H9 (cell line): Measurements from ENCODE around the gene GSAP. TPM values are rescaled to one million over a fixed set of nuclear protein-coding genes. Genes with fewer than 3 reads are reported as not detected.

Experiments
- DNase-seq: peaks from one replicate; pipeline ENCODE4 v3.0.0-alpha.2; 2017
- H2AFZ ChIP-seq: one replicate; pipeline ENCODE4 v1.6.1; 2013; ENCODE audit warnings: mild to moderate bottlenecking, low read length, control low read depth, moderate library complexity
- H2AK5ac ChIP-seq: 2 replicates; pipeline ENCODE4 v1.6.1; 2013; ENCODE audit warnings: low read length, control low read depth, mixed read lengths; ENCODE audit not compliant: insufficient read length
- H2BK120ac ChIP-seq: one replicate; pipeline ENCODE4 v1.6.1; 2013; ENCODE audit warnings: low read depth, mild to moderate bottlenecking, low read length, control low read depth, inconsistent platforms; ENCODE audit not compliant: poor library complexity, severe bottlenecking
- H2BK12ac ChIP-seq: 2 replicates; pipeline ENCODE4 v1.6.1; 2013; ENCODE audit warnings: low read length, control low read depth, mixed read lengths, low read depth; ENCODE audit not compliant: insufficient read length
- H2BK15ac ChIP-seq: 2 replicates; pipeline ENCODE4 v1.6.1; 2013; ENCODE audit warnings: low read depth, low read length, control low read depth
- H2BK20ac ChIP-seq: one replicate; pipeline ENCODE4 v1.6.1; 2013; ENCODE audit warnings: low read depth, mild to moderate bottlenecking, low read length, control low read depth, inconsistent platforms; ENCODE audit not compliant: poor library complexity, severe bottlenecking
- H2BK5ac ChIP-seq: 2 replicates; pipeline ENCODE4 v1.6.1; 2013; ENCODE audit warnings: low read length, control low read depth, mixed read lengths; ENCODE audit not compliant: insufficient read length
- H3K14ac ChIP-seq: 2 replicates; pipeline ENCODE4 v1.6.1; 2013; ENCODE audit warnings: low read length, control low read depth; ENCODE audit not compliant: insufficient read depth
- H3K18ac ChIP-seq: 2 replicates; pipeline ENCODE4 v1.6.1; 2013; ENCODE audit warnings: low read depth, mild to moderate bottlenecking, mixed read lengths, low read length, control low read depth; ENCODE audit not compliant: insufficient read length
- H3K23ac ChIP-seq: 2 replicates; pipeline ENCODE4 v1.6.1; 2013; ENCODE audit warnings: low read length, control low read depth, mixed read lengths, low read depth; ENCODE audit not compliant: insufficient read length
- H3K23me2 ChIP-seq: 2 replicates; pipeline ENCODE4 v1.6.1; 2013; ENCODE audit warnings: low read depth, mild to moderate bottlenecking, mixed read lengths, low read length, control low read depth; ENCODE audit not compliant: insufficient read length, poor library complexity, severe bottlenecking
- H3K27ac ChIP-seq: 2 replicates; pipeline ENCODE4 v1.5.1; 2013; ENCODE audit warnings: low read length, control low read depth, mixed read lengths, low read depth; ENCODE audit not compliant: insufficient read length
- H3K27me3 ChIP-seq: 2 replicates; pipeline ENCODE4 v1.6.1; 2013; ENCODE audit warnings: low read length, control low read depth, inconsistent platforms; ENCODE audit not compliant: insufficient read depth
- H3K4ac ChIP-seq: 2 replicates; pipeline ENCODE4 v1.6.1; 2013; ENCODE audit warnings: low read depth, mild to moderate bottlenecking, control low read depth, inconsistent platforms, low read length, moderate library complexity
- H3K4me1 ChIP-seq: 2 replicates; pipeline ENCODE4 v1.6.1; 2013; ENCODE audit warnings: low read length, control low read depth, inconsistent platforms; ENCODE audit not compliant: insufficient read depth
- H3K4me2 ChIP-seq: 2 replicates; pipeline ENCODE4 v1.6.1; 2013; ENCODE audit warnings: low read length, control low read depth, mixed read lengths; ENCODE audit not compliant: insufficient read length, insufficient read depth
- H3K56ac ChIP-seq: 2 replicates; pipeline ENCODE4 v1.6.1; 2013; ENCODE audit warnings: low read depth, mild to moderate bottlenecking, mixed read lengths, low read length, control low read depth; ENCODE audit not compliant: insufficient read length
- H3K79me1 ChIP-seq: 2 replicates; pipeline ENCODE4 v1.6.1; 2013; ENCODE audit warnings: low read depth, mild to moderate bottlenecking, moderate library complexity, low read length, control low read depth, inconsistent platforms; ENCODE audit not compliant: insufficient read depth, poor library complexity, severe bottlenecking
- H3K79me2 ChIP-seq: 2 replicates; pipeline ENCODE4 v1.6.1; 2013; ENCODE audit warnings: low read length, control low read depth, inconsistent platforms; ENCODE audit not compliant: insufficient read depth
- H3K9ac ChIP-seq: 2 replicates; pipeline ENCODE4 v1.6.1; 2013; ENCODE audit warnings: low read length, control low read depth, mixed read lengths; ENCODE audit not compliant: insufficient read length; ENCODE audit errors: extremely low read depth
- H3K9me3 ChIP-seq: one replicate; pipeline ENCODE4 v1.6.1; 2013; ENCODE audit warnings: low read depth, low read length, inconsistent platforms; ENCODE audit not compliant: control insufficient read depth
- H3T11ph ChIP-seq: one replicate; pipeline ENCODE4 v1.6.1; 2013; ENCODE audit warnings: mild to moderate bottlenecking, low read length, control low read depth, inconsistent platforms
- H4K20me1 ChIP-seq: one replicate; pipeline ENCODE4 v1.6.1; 2013; ENCODE audit not compliant: control insufficient read depth, insufficient read length, insufficient read depth
- H4K5ac ChIP-seq: 2 replicates; pipeline ENCODE4 v1.6.1; 2013; ENCODE audit warnings: low read depth, mild to moderate bottlenecking, mixed read lengths, low read length, control low read depth; ENCODE audit not compliant: insufficient read length
- H4K8ac ChIP-seq: replicated peaks from 2 replicates; pipeline ENCODE4 v1.6.1; 2013; ENCODE audit warnings: low read length, control low read depth, mixed read lengths, low read depth; ENCODE audit not compliant: insufficient read length
- H4K91ac ChIP-seq: 2 replicates; pipeline ENCODE4 v1.6.1; 2013; ENCODE audit warnings: low read depth, mild to moderate bottlenecking, moderate library complexity, mixed read lengths, low read length, control low read depth; ENCODE audit not compliant: insufficient read length
- H3K27ac Mint-ChIP-seq, 3 experiments: 2 replicates in 2 of 3; 3 replicates in 1 of 3; pipeline ENCODE4 v1.8.0; 2020 to 2021; ENCODE audit warnings: mixed read lengths in 3 of 3, mild to moderate bottlenecking in 1 of 3, moderate library complexity in 1 of 3
- H3K27me3 Mint-ChIP-seq: 2 replicates; pipeline ENCODE4 v1.8.0; 2021; ENCODE audit warnings: low read depth, mild to moderate bottlenecking, moderate library complexity, mixed read lengths
- H3K36me3 Mint-ChIP-seq, 3 experiments: 2 replicates in 2 of 3; 3 replicates in 1 of 3; pipeline ENCODE4 v1.8.0; 2020 to 2021; ENCODE audit warnings: low read depth in 3 of 3, mixed read lengths in 3 of 3; ENCODE audit not compliant: insufficient read depth in 1 of 3
- H3K4me1 Mint-ChIP-seq, 2 experiments: 2 replicates each; pipeline ENCODE4 v1.8.0; 2020; ENCODE audit warnings: mixed read lengths in 2 of 2
- H3K4me3 Mint-ChIP-seq, 2 experiments: 2 replicates in 1 of 2; 3 replicates in 1 of 2; pipeline ENCODE4 v1.8.0; 2020 to 2021; ENCODE audit warnings: mild to moderate bottlenecking in 2 of 2, mixed read lengths in 2 of 2, moderate library complexity in 1 of 2
- H3K9me3 Mint-ChIP-seq, 2 experiments: 2 replicates in 1 of 2; 3 replicates in 1 of 2; pipeline ENCODE4 v1.8.0; 2020; ENCODE audit warnings: mild to moderate bottlenecking in 2 of 2, mixed read lengths in 2 of 2, moderate library complexity in 1 of 2
- WGBS: extraction: QIAGEN DNeasy Blood & Tissue Kit; methylation state at CpG from one replicate; pipeline ENCODE4 v1.1.7; 2013; ENCODE audit warnings: missing lambda C conversion rate, low lambda C conversion rate, mixed read lengths; ENCODE audit not compliant: insufficient read length; ENCODE audit errors: extremely low coverage; 5-methylcytosine and 5-hydroxymethylcytosine counted together
- total RNA-seq: library from RNA; stranded (reverse); gene quantifications from 2 replicates; pipeline ENCODE4 v1.2.1, GENCODE V29; 2021
- TF ChIP-seq, protein P1 (sequence below): fragments of 200-600 bp; sonication (generic); conservative IDR thresholded peaks from 3 replicates; pipeline ENCODE4 v1.8.0; 2021; ENCODE audit warnings: antibody characterized with exemption, mild to moderate bottlenecking

The GSAP gene
- total RNA-seq, 1 experiment from 2014 or later: 1.9 TPM

GRCh38 chr7:77458786-77459185 is 42.6 kb upstream of the GSAP start:
- Histone ChIP-seq H4K8ac (no peak overlapping the region), H2BK5ac (no peak overlapping the region), H3K9me3 (no peaks in the 10 kb centered on the region), H2BK12ac (no peak overlapping the region), H3K9ac (no peak overlapping the region), H3K79me2 (no peaks in the 10 kb centered on the region), H2AFZ (no peak overlapping the region), H2BK15ac (no peak overlapping the region), H3K27me3 (no peaks in the 10 kb centered on the region), H4K91ac (no peak overlapping the region), H3K56ac (no peak overlapping the region), H3K27ac (no peak overlapping the region), H4K5ac (no peak overlapping the region), H3K79me1 (no peaks in the 10 kb centered on the region), H3K4ac (no peak overlapping the region), H3T11ph (no peak overlapping the region), H3K23ac (no peak overlapping the region), H3K4me1 (no peaks in the 10 kb centered on the region), H3K23me2 (no peaks in the 10 kb centered on the region), H2BK120ac (no peak overlapping the region), H3K18ac (no peak overlapping the region), H3K14ac (no peak overlapping the region), H4K20me1 (no peaks in the 10 kb centered on the region), H2BK20ac (no peak overlapping the region), H3K4me2 (no peak overlapping the region), H2AK5ac (no peak overlapping the region)
- Mint-ChIP-seq H3K4me3 (no peak overlapping the region), H3K36me3 (no peaks in the 10 kb centered on the region), H3K27ac (no peak overlapping the region), H3K9me3 (no peaks in the 10 kb centered on the region), H3K27me3 (no peaks in the 10 kb centered on the region; the same call in none of the 2 replicates), H3K4me1 (no peaks in the 10 kb centered on the region)
- TF ChIP-seq, protein P1, sequence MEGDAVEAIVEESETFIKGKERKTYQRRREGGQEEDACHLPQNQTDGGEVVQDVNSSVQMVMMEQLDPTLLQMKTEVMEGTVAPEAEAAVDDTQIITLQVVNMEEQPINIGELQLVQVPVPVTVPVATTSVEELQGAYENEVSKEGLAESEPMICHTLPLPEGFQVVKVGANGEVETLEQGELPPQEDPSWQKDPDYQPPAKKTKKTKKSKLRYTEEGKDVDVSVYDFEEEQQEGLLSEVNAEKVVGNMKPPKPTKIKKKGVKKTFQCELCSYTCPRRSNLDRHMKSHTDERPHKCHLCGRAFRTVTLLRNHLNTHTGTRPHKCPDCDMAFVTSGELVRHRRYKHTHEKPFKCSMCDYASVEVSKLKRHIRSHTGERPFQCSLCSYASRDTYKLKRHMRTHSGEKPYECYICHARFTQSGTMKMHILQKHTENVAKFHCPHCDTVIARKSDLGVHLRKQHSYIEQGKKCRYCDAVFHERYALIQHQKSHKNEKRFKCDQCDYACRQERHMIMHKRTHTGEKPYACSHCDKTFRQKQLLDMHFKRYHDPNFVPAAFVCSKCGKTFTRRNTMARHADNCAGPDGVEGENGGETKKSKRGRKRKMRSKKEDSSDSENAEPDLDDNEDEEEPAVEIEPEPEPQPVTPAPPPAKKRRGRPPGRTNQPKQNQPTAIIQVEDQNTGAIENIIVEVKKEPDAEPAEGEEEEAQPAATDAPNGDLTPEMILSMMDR: no peak
- no CpG with 5 or more reads among the region's 3 CpGs for WGBS
- DNase-seq: no peak
